ENCODE measurements around the gene ATP6V1E1. TPM values are rescaled to one million over a fixed set of nuclear protein-coding genes. Genes with fewer than 3 reads are reported as not detected.

Gene ATP6V1E1
- total RNA-seq, 1 experiment from 2014 or later = 89.2 TPM

DNA sequence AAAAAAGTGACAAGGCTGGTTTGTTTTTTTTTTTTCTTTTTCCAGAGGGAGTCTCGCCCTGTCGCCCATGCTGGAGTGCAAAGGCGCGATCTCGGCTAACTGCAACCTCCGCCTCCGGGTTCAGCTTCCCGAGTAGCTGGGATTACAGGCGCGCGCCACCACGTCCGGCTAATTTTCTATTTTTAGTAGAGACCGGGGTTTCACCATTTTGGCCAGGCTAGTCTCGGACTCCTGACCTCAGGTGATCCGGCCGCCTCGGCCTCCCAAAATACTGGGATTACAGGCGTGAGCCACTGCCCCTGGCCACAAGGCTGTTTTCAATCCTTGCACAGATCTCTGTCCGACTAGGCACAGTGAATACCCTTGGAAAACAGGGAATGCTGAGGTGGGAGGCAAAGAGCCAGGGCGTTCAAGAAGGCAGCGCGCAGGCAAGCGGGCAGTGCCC lies 566 bp downstream of the ATP6V1E1 start:
- Histone ChIP-seq H3K79me1 (ENCODE audit: insufficient read depth, low read depth, low read length, poor library complexity, severe bottlenecking) (peaks cover 8% of the 10 kb centered on the region), H3T11ph (ENCODE audit: low read length) (no peak overlapping the region), H3K14ac (ENCODE audit: insufficient read depth, low read length) (peak overlapping the region; percentile 94), H3K4me1 (ENCODE audit: insufficient read depth, low read length) (no peaks in the 10 kb centered on the region), H3K23me2 (ENCODE audit: insufficient read length, low read depth, low read length, poor library complexity, severe bottlenecking) (no peaks in the 10 kb centered on the region), H3K4me2 (ENCODE audit: insufficient read depth, insufficient read length, low read length) (peak overlapping the region; percentile 62), H2AFZ (ENCODE audit: low read length) (no peak overlapping the region), H3K23ac (ENCODE audit: insufficient read length, low read depth, low read length) (no peak overlapping the region), H2BK5ac (ENCODE audit: insufficient read length, low read length) (peak overlapping the region; percentile 65), H4K20me1 (ENCODE audit: control insufficient read depth, insufficient read depth, insufficient read length) (no peaks in the 10 kb centered on the region), H3K18ac (ENCODE audit: insufficient read length, low read depth, low read length) (peak overlapping the region; percentile 84), H4K91ac (ENCODE audit: insufficient read length, low read depth, low read length) (no peak overlapping the region), H3K79me2 (ENCODE audit: insufficient read depth, low read length) (peaks cover 14% of the 10 kb centered on the region; the same call in 1 of the 2 replicates), H4K5ac (ENCODE audit: insufficient read length, low read depth, low read length) (no peak overlapping the region), H2BK120ac (ENCODE audit: low read depth, low read length, poor library complexity, severe bottlenecking) (no peak overlapping the region), H2BK20ac (ENCODE audit: low read depth, low read length, poor library complexity, severe bottlenecking) (no peak overlapping the region), H3K27ac (ENCODE audit: insufficient read length, low read depth, low read length) (peak overlapping the region; percentile 53), H2AK5ac (ENCODE audit: insufficient read length, low read length) (no peak overlapping the region), H3K56ac (ENCODE audit: insufficient read length, low read depth, low read length) (no peak overlapping the region), H4K8ac (replicated peaks; ENCODE audit: insufficient read length, low read depth, low read length) (peak overlapping the region; percentile 36), H2BK15ac (ENCODE audit: low read depth, low read length) (no peak overlapping the region), H3K9ac (ENCODE audit: extremely low read depth, insufficient read length, low read length) (peak overlapping the region; percentile 99), H2BK12ac (ENCODE audit: insufficient read length, low read depth, low read length) (no peak overlapping the region), H3K27me3 (ENCODE audit: insufficient read depth, low read length) (no peaks in the 10 kb centered on the region), H3K4ac (ENCODE audit: low read depth, low read length) (no peak overlapping the region), H3K9me3 (ENCODE audit: control insufficient read depth, low read depth, low read length) (no peaks in the 10 kb centered on the region)
- H3K4me3 Mint-ChIP-seq = peak overlapping the region; percentile 96 to 98
- DNase-seq = no peak
- peaks cover 2 to 10% (median 3%) of the 10 kb centered on the region in 3 experiments; a peak in 5 of 7 replicates for H3K36me3 Mint-ChIP-seq (ENCODE audit: insufficient read depth in 1 of 3, low read depth in 3 of 3)
- H3K4me1 Mint-ChIP-seq = 0 out of 4 replicates have a peak, but pooled peaks cover 0 to 3% of the 10 kb centered on the region in 2 experiments
- peak overlapping the region; percentile 80 to 100 (median 99); a peak in 5 of 7 replicates for H3K27ac Mint-ChIP-seq
- TF ChIP-seq, protein P1, sequence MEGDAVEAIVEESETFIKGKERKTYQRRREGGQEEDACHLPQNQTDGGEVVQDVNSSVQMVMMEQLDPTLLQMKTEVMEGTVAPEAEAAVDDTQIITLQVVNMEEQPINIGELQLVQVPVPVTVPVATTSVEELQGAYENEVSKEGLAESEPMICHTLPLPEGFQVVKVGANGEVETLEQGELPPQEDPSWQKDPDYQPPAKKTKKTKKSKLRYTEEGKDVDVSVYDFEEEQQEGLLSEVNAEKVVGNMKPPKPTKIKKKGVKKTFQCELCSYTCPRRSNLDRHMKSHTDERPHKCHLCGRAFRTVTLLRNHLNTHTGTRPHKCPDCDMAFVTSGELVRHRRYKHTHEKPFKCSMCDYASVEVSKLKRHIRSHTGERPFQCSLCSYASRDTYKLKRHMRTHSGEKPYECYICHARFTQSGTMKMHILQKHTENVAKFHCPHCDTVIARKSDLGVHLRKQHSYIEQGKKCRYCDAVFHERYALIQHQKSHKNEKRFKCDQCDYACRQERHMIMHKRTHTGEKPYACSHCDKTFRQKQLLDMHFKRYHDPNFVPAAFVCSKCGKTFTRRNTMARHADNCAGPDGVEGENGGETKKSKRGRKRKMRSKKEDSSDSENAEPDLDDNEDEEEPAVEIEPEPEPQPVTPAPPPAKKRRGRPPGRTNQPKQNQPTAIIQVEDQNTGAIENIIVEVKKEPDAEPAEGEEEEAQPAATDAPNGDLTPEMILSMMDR (conservative IDR thresholded peaks at IDR 0.05) = no peak
- H3K9me3 Mint-ChIP-seq = no peaks in the 10 kb centered on the region
- H3K27me3 Mint-ChIP-seq (ENCODE audit: low read depth) = no peaks in the 10 kb centered on the region
- WGBS (ENCODE audit: extremely low coverage, insufficient read length, low lambda C conversion rate) = no CpG with 5 or more reads among the region's 24 CpGs
